Neural crest cell (in vitro differentiated cells): ENCODE results near the gene PTGIS. TPM values are rescaled to one million over a fixed set of nuclear protein-coding genes. Genes with fewer than 3 reads are reported as not detected.
A peak's percentile ranks its signal among the peaks of the same experiment; 100 is the strongest.

Experiments used
- DNase-seq: peaks from one replicate; pipeline ENCODE4 v3.0.0; 2021; ENCODE audit warnings: low read depth, mixed read lengths, low spot score
- H3K27ac Mint-ChIP-seq: one replicate; pipeline ENCODE4 v1.8.0; 2021; ENCODE audit warnings: mild to moderate bottlenecking, mixed read lengths; ENCODE audit not compliant: unreplicated experiment
- H3K27me3 Mint-ChIP-seq: 2 replicates; pipeline ENCODE4 v1.8.0; 2021; ENCODE audit warnings: low read depth, mild to moderate bottlenecking, mixed read lengths
- H3K36me3 Mint-ChIP-seq: 2 replicates; pipeline ENCODE4 v1.8.0; 2021; ENCODE audit warnings: low read depth, mild to moderate bottlenecking, mixed read lengths
- H3K4me1 Mint-ChIP-seq: 2 replicates; pipeline ENCODE4 v1.8.0; 2021; ENCODE audit warnings: mixed read lengths
- H3K4me3 Mint-ChIP-seq: one replicate; pipeline ENCODE4 v1.8.0; 2021; ENCODE audit warnings: mild to moderate bottlenecking, mixed read lengths
- H3K9me3 Mint-ChIP-seq: 2 replicates; pipeline ENCODE4 v1.8.0; 2021; ENCODE audit warnings: mixed read lengths
- CTCF ChIP-seq: fragments of 200-600 bp; sonication (generic); conservative IDR thresholded peaks from 2 replicates; pipeline ENCODE4 v1.5.0; 2021; ENCODE audit warnings: antibody characterized with exemption, mild to moderate bottlenecking
- total RNA-seq: library from RNA; stranded (reverse); gene quantifications from 2 replicates; pipeline ENCODE4 v1.2.1, GENCODE V29; 2021

PTGIS gene
- total RNA-seq, 1 donor from 2014 or later: 7.1 TPM

GRCh38 chr20:49557449-49557848 is 10.5 kb downstream of the PTGIS start:
- DNase-seq: no peak
- no peak for TF ChIP-seq CTCF
- Mint-ChIP-seq H3K27me3 (no peaks in the 10 kb centered on the region), H3K4me1 (peaks cover 4% of the 10 kb centered on the region), H3K9me3 (no peaks in the 10 kb centered on the region), H3K4me3 (no peak overlapping the region), H3K36me3 (peaks cover 2% of the 10 kb centered on the region), H3K27ac (no peak overlapping the region)

GRCh38 chr20:49556621-49557020 is 11.3 kb downstream of the PTGIS start:
- peaks cover 2% of the 10 kb centered on the region for H3K36me3 Mint-ChIP-seq
- H3K4me1 Mint-ChIP-seq: no peaks in the 10 kb centered on the region
- no peak for DNase-seq
- TF ChIP-seq CTCF: no peak
- no peaks in the 10 kb centered on the region for H3K27me3 Mint-ChIP-seq
- no peak overlapping the region for H3K27ac Mint-ChIP-seq
- H3K9me3 Mint-ChIP-seq: no peaks in the 10 kb centered on the region
- H3K4me3 Mint-ChIP-seq: no peak overlapping the region

GRCh38 chr20:49549801-49550551 is 18.0 kb downstream of the PTGIS start:
- Mint-ChIP-seq H3K27ac (no peak overlapping the region), H3K9me3 (no peaks in the 10 kb centered on the region), H3K27me3 (no peaks in the 10 kb centered on the region), H3K4me3 (no peak overlapping the region), H3K36me3 (peaks cover 4% of the 10 kb centered on the region), H3K4me1 (no peaks in the 10 kb centered on the region)
- TF ChIP-seq CTCF: no peak
- no peak for DNase-seq

- TF ChIP-seq CTCF: no peak
Observed at GRCh38 chr20:49548371-49548947, 19.5 kb downstream of the PTGIS start.

GRCh38 chr20:49545572-49545971 is 22.4 kb downstream of the PTGIS start:
- Mint-ChIP-seq H3K4me1 (peaks cover 14% of the 10 kb centered on the region), H3K9me3 (no peaks in the 10 kb centered on the region), H3K36me3 (peaks cover 6% of the 10 kb centered on the region), H3K27me3 (no peaks in the 10 kb centered on the region), H3K27ac (no peak overlapping the region), H3K4me3 (no peak overlapping the region)
- DNase-seq: no peak
- peak; percentile 31 for TF ChIP-seq CTCF

More at GRCh38 chr20:49548371-49548947, 19.5 kb downstream of the PTGIS start:
- no peak for DNase-seq
- no peaks in the 10 kb centered on the region for H3K27me3 Mint-ChIP-seq
- H3K27ac Mint-ChIP-seq: no peak overlapping the region
- peaks cover 5% of the 10 kb centered on the region for H3K4me1 Mint-ChIP-seq
- no peaks in the 10 kb centered on the region for H3K9me3 Mint-ChIP-seq
- no peak overlapping the region for H3K4me3 Mint-ChIP-seq
- peaks cover 4% of the 10 kb centered on the region for H3K36me3 Mint-ChIP-seq
